Urinary bladder (tissue), 4 donors: ENCODE results near the gene TRPM3. TPM values are rescaled to one million over a fixed set of nuclear protein-coding genes. Genes with fewer than 3 reads are reported as not detected.
A peak's percentile ranks its signal among the peaks of the same experiment; 100 is the strongest.

Experiments used
- DNase-seq: peaks from one replicate; pipeline ENCODE4 v3.0.0-alpha.2; 2015; ENCODE audit errors: extremely low spot score
- H3K27ac ChIP-seq: one replicate; pipeline ENCODE4 v1.5.1; 2013; ENCODE audit warnings: low read depth, mild to moderate bottlenecking, moderate library complexity
- H3K36me3 ChIP-seq: one replicate; pipeline ENCODE4 v1.6.1; 2013; ENCODE audit warnings: mild to moderate bottlenecking, moderate library complexity; ENCODE audit not compliant: insufficient read depth
- H3K4me1 ChIP-seq: one replicate; pipeline ENCODE4 v1.6.1; 2013; ENCODE audit warnings: mild to moderate bottlenecking, moderate library complexity; ENCODE audit not compliant: insufficient read depth
- H3K4me3 ChIP-seq: one replicate; pipeline ENCODE4 v1.5.1; 2013; ENCODE audit warnings: low read depth, low read length
- WGBS: extraction: QIAGEN DNeasy Blood & Tissue Kit; methylation state at CpG from one replicate; pipeline ENCODE4 v1.1.7; 2013; 5-methylcytosine and 5-hydroxymethylcytosine counted together
- polyA plus RNA-seq: library from polyadenylated mRNA; stranded (reverse); fragments of 200-250 nt; gene quantifications from one replicate; pipeline ENCODE4 v1.2.3, GENCODE V29; 2013
- total RNA-seq: library from RNA; depleted of rRNA; stranded (reverse); fragments of >200 nt; gene quantifications from one replicate; pipeline ENCODE4 v1.2.3, GENCODE V29; 2014
- donor health status: healthy with polysubstance abuse.
- donor health status: healthy.

Gene TRPM3
- total and polyA plus RNA-seq, 2 donors: 0.20 to 14.3 TPM

- 89% methylated on average over 3 of the region's 3 CpGs for WGBS
- no peaks in the 10 kb centered on the region for H3K36me3 ChIP-seq
- no peak for DNase-seq
These were observed 551.6 kb downstream of the TRPM3 start for GRCh38 chr9:70569791-70570190.

DNA sequence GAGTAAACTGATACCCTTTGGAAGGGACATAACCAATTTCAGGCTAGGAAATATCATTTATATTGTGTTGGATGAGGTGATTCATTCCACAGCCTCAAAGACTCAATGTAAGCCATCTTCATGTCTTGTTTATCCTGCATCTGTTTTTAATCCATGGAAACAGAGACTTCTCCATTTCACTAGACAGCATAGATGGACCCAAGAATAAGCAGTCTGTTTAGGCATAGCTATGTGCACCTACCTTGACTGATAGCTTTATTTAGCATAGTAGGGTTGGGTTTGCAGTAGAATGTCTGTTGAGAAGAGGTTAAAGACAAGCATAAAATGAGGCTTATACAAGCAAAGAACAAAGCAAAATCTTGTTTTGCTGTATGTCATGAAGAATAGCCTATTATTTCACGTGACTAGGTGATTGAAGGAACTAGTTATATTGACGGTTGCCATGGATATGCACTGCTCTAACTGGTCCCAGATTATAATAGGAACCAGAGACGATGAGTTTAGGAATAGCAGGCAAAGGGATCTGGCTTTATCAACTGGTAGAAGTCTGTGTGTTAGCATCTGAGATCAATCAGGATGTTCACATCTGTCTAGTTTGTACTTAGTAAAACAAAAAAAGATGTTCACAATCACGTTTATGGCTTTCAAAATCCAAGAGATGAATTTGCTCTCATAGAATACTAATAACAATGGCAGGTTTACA is 552.2 kb downstream of the TRPM3 start:
- no peaks in the 10 kb centered on the region for H3K4me1 ChIP-seq
- 60% methylated on average over 4 of the region's 4 CpGs for WGBS
- H3K36me3 ChIP-seq: no peaks in the 10 kb centered on the region
- no peak overlapping the region for H3K4me3 ChIP-seq
- no peak overlapping the region for H3K27ac ChIP-seq
- DNase-seq: no peak

More at GRCh38 chr9:70569791-70570190, 551.6 kb downstream of the TRPM3 start:
- Histone ChIP-seq H3K4me3 (no peak overlapping the region), H3K27ac (no peak overlapping the region), H3K4me1 (no peaks in the 10 kb centered on the region)

DNA sequence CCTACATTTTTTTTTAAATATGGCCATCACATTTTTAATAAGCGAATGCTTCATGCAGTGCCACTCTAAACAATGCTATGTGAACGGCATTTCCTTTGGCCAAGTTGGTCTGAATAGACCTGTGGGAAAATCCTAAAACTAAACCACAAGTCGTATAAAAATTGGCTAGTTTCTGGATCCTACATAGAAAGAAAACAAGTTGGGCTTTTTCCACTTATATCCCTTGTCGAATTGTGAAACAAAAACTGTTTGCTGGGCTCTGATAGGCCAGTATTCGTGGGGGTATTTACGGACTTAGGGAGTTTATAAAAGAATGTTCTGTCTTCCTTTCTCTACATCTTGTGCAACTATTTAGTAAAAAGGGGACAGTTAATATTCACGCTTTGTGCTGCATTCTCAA is 553.9 kb downstream of the TRPM3 start:
- Histone ChIP-seq H3K36me3 (no peaks in the 10 kb centered on the region), H3K4me3 (no peak overlapping the region), H3K4me1 (no peaks in the 10 kb centered on the region), H3K27ac (no peak overlapping the region)
- WGBS: 68% methylated on average over 7 of the region's 7 CpGs
- no peak for DNase-seq

- H3K36me3 ChIP-seq: no peaks in the 10 kb centered on the region
- WGBS: 73% methylated on average over 4 of the region's 4 CpGs
- no peak overlapping the region for H3K4me3 ChIP-seq
- DNase-seq: no peak
- no peak overlapping the region for H3K27ac ChIP-seq
- no peaks in the 10 kb centered on the region for H3K4me1 ChIP-seq
These were observed 554.7 kb downstream of the TRPM3 start for GRCh38 chr9:70566751-70567150.

- 89% methylated on average over 3 of the region's 3 CpGs for WGBS
- no peaks in the 10 kb centered on the region for H3K4me1 ChIP-seq
- H3K36me3 ChIP-seq: no peaks in the 10 kb centered on the region
- H3K4me3 ChIP-seq: no peak overlapping the region
- H3K27ac ChIP-seq: no peak overlapping the region
- no peak for DNase-seq
These were observed 555.4 kb downstream of the TRPM3 start for GRCh38 chr9:70566066-70566465.

DNA sequence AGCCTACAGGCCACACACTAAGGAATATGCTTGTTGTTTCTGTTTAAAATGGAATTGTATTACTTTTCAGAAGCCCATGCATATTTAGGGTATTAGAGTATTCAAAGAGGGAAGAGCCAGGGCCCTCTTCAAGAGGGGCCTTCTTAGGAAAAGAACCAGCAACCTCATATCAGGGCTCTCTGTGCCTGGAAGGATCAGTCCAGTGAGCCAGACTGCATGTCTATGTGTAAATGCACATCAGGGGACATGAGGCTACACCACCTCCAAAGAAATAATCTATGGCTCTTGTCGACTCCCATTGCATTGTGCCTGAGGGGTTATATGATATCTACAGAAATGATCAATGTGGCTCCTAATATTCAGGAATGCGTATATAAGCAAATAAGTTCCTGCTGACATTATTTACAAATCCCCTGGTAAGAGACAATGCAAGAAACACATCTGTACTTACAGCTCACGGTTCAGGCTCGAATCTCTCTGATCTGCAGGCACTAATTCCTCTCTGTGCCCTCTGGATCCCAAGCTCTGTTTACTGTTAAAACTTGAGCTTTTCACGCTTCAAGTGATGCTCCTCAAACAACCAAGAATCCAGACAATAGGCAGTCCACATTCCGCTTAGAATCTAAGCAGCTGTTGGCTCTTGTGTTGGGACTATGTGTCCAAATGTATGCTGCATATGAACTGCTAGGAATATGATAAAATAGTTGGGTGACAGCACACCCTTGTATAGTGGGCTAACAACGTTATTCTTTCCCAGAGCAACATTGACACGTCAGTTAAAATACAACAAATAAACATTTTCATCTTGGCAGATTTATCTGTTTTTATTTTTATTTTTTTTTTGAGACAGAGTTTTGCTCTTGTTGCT is 556.7 kb downstream of the TRPM3 start:
- H3K4me1 ChIP-seq: no peaks in the 10 kb centered on the region
- no peak for DNase-seq
- WGBS: 77% methylated on average over 8 of the region's 8 CpGs
- H3K36me3 ChIP-seq: no peaks in the 10 kb centered on the region
- H3K4me3 ChIP-seq: no peak overlapping the region
- H3K27ac ChIP-seq: peak overlapping the region; percentile 60

DNA sequence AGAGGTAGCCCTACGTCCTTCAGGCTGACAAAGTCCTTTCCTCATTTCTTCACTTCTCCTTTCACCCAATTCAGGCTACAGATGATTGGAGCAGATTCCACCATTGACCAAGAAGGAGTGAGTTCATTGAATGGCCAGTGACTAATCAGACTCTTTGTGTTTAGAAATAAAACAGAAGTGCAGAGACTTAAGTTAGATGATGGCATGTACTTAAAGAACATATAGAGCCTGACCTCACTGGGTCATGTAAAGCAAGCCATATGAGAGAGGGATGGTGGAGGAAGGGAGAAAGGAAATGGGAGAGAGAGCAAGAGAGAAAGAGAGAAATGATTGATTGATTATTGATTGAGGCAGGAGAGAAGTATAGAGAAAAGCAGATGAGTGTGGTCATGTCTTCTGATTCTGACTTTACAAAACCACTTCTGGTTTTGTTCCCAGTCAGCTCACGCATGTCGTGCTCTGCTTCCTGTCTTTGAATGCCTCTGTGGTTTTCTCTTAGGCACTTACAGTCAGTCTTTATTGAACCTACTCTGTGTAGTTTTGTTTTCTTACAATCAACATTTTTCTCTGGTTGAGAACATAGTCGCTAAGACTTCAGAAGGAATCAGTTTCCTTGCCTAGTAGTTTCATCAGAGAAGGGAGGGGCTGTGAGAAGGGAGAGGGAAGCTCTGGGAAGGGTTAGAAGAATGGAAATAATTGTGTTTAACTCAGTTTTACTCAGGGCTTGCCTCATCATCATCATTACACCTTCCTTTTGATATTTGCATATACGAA is 557.8 kb downstream of the TRPM3 start:
- H3K4me3 ChIP-seq: no peak overlapping the region
- H3K4me1 ChIP-seq: no peaks in the 10 kb centered on the region
- H3K27ac ChIP-seq: no peak overlapping the region
- DNase-seq: no peak
- H3K36me3 ChIP-seq: no peaks in the 10 kb centered on the region
- WGBS: 71% methylated on average over 5 of the region's 5 CpGs

- WGBS: 95% methylated on average over 4 of the region's 4 CpGs
- Histone ChIP-seq H3K4me1 (no peaks in the 10 kb centered on the region), H3K4me3 (no peak overlapping the region), H3K27ac (no peak overlapping the region), H3K36me3 (no peaks in the 10 kb centered on the region)
- DNase-seq: no peak
These were observed 558.4 kb downstream of the TRPM3 start for GRCh38 chr9:70563010-70563409.

DNA sequence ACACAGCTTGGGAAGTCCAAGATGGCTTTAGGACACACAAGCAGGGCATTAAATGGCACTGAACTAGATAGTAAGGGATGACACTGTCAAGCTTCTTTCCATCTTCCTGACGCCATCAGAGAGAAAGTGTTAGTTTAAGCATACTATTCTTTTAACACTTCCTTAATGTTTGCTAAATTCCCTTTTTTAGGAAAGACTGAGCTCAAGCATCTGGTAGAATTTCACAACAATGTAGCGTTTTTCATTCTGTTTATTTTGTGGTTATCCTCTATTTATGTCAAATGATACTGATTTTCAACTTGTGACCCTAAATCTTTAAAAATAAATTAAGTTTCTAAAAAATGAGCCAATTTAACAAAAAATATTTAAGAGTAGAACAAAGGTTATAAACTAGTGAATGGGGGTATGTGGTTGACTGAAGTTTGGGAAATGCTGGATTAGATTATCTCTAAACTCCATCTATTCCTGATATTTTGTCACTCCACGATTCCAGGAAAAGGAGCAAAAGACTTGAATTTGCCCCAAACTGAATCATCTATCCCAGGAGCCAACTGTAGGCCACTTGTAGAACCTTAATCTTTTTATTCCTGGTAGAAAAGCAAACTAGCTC is 559.5 kb downstream of the TRPM3 start:
- no peaks in the 10 kb centered on the region for H3K36me3 ChIP-seq
- no peak for DNase-seq
- H3K4me3 ChIP-seq: no peak overlapping the region
- H3K4me1 ChIP-seq: no peaks in the 10 kb centered on the region
- H3K27ac ChIP-seq: peak overlapping the region; percentile 52
- 54% methylated on average over 3 of the region's 3 CpGs for WGBS

- no peaks in the 10 kb centered on the region for H3K4me1 ChIP-seq
- no peaks in the 10 kb centered on the region for H3K36me3 ChIP-seq
- no peak overlapping the region for H3K4me3 ChIP-seq
- no peak for DNase-seq
- H3K27ac ChIP-seq: no peak overlapping the region
- WGBS: 66% methylated on average over 4 of the region's 4 CpGs
These were observed 560.3 kb downstream of the TRPM3 start for GRCh38 chr9:70561111-70561510.

DNA sequence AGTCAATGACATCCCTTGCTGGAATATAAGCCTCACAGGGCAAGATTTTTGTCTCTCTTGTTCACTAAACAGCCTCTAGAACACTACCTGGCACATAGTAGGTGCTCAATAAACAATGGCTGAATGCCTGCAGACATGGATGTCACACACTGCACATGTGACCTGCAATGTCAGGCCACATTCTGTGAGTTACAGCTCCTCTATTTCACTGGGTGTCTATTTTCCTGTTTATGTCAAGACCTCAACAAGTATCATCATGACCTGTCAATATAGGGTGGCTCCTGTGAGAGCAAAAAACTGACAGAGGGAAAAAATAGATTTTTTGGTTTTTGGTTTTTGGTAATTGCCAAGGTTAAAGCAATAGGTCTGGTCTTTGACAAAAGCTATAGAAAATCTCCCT is 562.3 kb downstream of the TRPM3 start:
- Histone ChIP-seq H3K4me1 (no peaks in the 10 kb centered on the region), H3K36me3 (no peaks in the 10 kb centered on the region), H3K27ac (no peak overlapping the region), H3K4me3 (no peak overlapping the region)
- no peak for DNase-seq

GRCh38 chr9:70557661-70558369 is 563.6 kb downstream of the TRPM3 start:
- Histone ChIP-seq H3K36me3 (no peaks in the 10 kb centered on the region), H3K4me1 (no peaks in the 10 kb centered on the region), H3K27ac (no peak overlapping the region), H3K4me3 (no peak overlapping the region)
- 78% methylated on average over 6 of the region's 6 CpGs for WGBS
- no peak for DNase-seq

DNA sequence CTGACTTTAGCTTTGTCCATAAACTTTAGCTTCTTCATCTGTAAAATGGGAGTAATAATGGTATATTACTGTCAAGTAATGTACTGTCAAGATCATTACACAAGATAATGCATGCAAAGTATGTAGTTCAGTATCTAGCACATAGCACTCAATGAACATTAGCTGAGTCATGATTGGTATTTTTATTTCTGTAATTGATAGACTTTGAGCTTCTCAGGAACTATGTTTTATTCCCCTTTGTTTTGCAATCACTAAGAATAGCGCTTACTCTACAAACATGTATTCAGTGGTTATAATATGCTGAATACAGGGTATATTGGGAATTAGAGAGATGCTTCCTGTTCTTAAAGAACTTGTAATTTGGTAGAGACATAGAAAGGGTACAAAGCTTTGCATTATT is 564.6 kb downstream of the TRPM3 start:
- no peaks in the 10 kb centered on the region for H3K4me1 ChIP-seq
- DNase-seq: no peak
- H3K36me3 ChIP-seq: no peaks in the 10 kb centered on the region
- no peak overlapping the region for H3K4me3 ChIP-seq
- H3K27ac ChIP-seq: no peak overlapping the region
- WGBS: 93% methylated on average over 1 of the region's 1 CpG
